Rectal smooth muscle tissue (tissue), 1 donor: ENCODE measurements around the gene NKX1-1.

Source experiments
- H3K27ac ChIP-seq: one replicate; pipeline ENCODE4 v1.7.0; 2013; ENCODE audit warnings: low read depth, low read length, inconsistent platforms
- H3K27me3 ChIP-seq: one replicate; pipeline ENCODE4 v1.7.0; 2013; ENCODE audit warnings: low read length; ENCODE audit not compliant: control insufficient read depth, insufficient read depth
- H3K36me3 ChIP-seq: one replicate; pipeline ENCODE4 v1.7.0; 2013; ENCODE audit warnings: low read length; ENCODE audit not compliant: control insufficient read depth, insufficient read depth
- H3K4me1 ChIP-seq: one replicate; pipeline ENCODE4 v1.7.0; 2013; ENCODE audit warnings: low read length; ENCODE audit not compliant: control insufficient read depth, insufficient read depth
- H3K4me3 ChIP-seq: one replicate; pipeline ENCODE4 v1.7.0; 2013; ENCODE audit warnings: low read length
- H3K9ac ChIP-seq: one replicate; pipeline ENCODE4 v1.7.0; 2013; ENCODE audit warnings: low read length

Gene NKX1-1

GRCh38 chr4:1383728-1384591 is 22.3 kb downstream of the NKX1-1 start:
- Histone ChIP-seq H3K9ac (no peak overlapping the region), H3K4me3 (no peak overlapping the region), H3K27me3 (no peaks in the 10 kb centered on the region), H3K36me3 (peaks cover 15% of the 10 kb centered on the region), H3K4me1 (no peaks in the 10 kb centered on the region), H3K27ac (no peak overlapping the region)

- no peak overlapping the region for H3K4me3 ChIP-seq
- peaks cover 15% of the 10 kb centered on the region for H3K36me3 ChIP-seq
- no peaks in the 10 kb centered on the region for H3K4me1 ChIP-seq
- H3K9ac ChIP-seq, result no peak overlapping the region
- no peak overlapping the region for H3K27ac ChIP-seq
- no peaks in the 10 kb centered on the region for H3K27me3 ChIP-seq
Measured at GRCh38 chr4:1382776-1383727, 23.2 kb downstream of the NKX1-1 start.

- H3K36me3 ChIP-seq, result peaks cover 15% of the 10 kb centered on the region
- H3K4me3 ChIP-seq, result no peak overlapping the region
- no peak overlapping the region for H3K9ac ChIP-seq
- H3K4me1 ChIP-seq, result no peaks in the 10 kb centered on the region
- H3K27ac ChIP-seq, result no peak overlapping the region
- no peaks in the 10 kb centered on the region for H3K27me3 ChIP-seq
Measured at GRCh38 chr4:1381944-1382541, 24.2 kb downstream of the NKX1-1 start.

GRCh38 chr4:1381181-1381621 is 25.0 kb downstream of the NKX1-1 start:
- Histone ChIP-seq H3K27ac (no peak overlapping the region), H3K27me3 (no peaks in the 10 kb centered on the region), H3K36me3 (peaks cover 13% of the 10 kb centered on the region), H3K4me3 (no peak overlapping the region), H3K9ac (no peak overlapping the region), H3K4me1 (no peaks in the 10 kb centered on the region)

- H3K36me3 ChIP-seq, result peaks cover 8% of the 10 kb centered on the region
- no peak overlapping the region for H3K27ac ChIP-seq
- no peak overlapping the region for H3K9ac ChIP-seq
- no peak overlapping the region for H3K4me3 ChIP-seq
- H3K4me1 ChIP-seq, result no peaks in the 10 kb centered on the region
- H3K27me3 ChIP-seq, result no peaks in the 10 kb centered on the region
Measured at GRCh38 chr4:1380368-1381151, 25.7 kb downstream of the NKX1-1 start.

GRCh38 chr4:1379801-1380331 is 26.4 kb downstream of the NKX1-1 start:
- no peak overlapping the region for H3K9ac ChIP-seq
- H3K36me3 ChIP-seq, result peaks cover 8% of the 10 kb centered on the region
- no peaks in the 10 kb centered on the region for H3K4me1 ChIP-seq
- H3K27ac ChIP-seq, result no peak overlapping the region
- no peak overlapping the region for H3K4me3 ChIP-seq
- H3K27me3 ChIP-seq, result no peaks in the 10 kb centered on the region

- H3K27me3 ChIP-seq, result no peaks in the 10 kb centered on the region
- H3K36me3 ChIP-seq, result peaks cover 5% of the 10 kb centered on the region
- no peak overlapping the region for H3K27ac ChIP-seq
- no peaks in the 10 kb centered on the region for H3K4me1 ChIP-seq
- H3K9ac ChIP-seq, result no peak overlapping the region
- no peak overlapping the region for H3K4me3 ChIP-seq
Measured at GRCh38 chr4:1379351-1379781, 26.9 kb downstream of the NKX1-1 start.

- no peak overlapping the region for H3K9ac ChIP-seq
- no peak overlapping the region for H3K27ac ChIP-seq
- H3K4me3 ChIP-seq, result no peak overlapping the region
- no peaks in the 10 kb centered on the region for H3K27me3 ChIP-seq
- H3K36me3 ChIP-seq, result peaks cover 3% of the 10 kb centered on the region
- H3K4me1 ChIP-seq, result no peaks in the 10 kb centered on the region
Measured at GRCh38 chr4:1378559-1379231, 27.5 kb downstream of the NKX1-1 start.

- H3K27me3 ChIP-seq, result no peaks in the 10 kb centered on the region
- no peak overlapping the region for H3K27ac ChIP-seq
- H3K9ac ChIP-seq, result no peak overlapping the region
- H3K4me1 ChIP-seq, result no peaks in the 10 kb centered on the region
- no peak overlapping the region for H3K4me3 ChIP-seq
- peaks cover 3% of the 10 kb centered on the region for H3K36me3 ChIP-seq
Measured at GRCh38 chr4:1377606-1378261, 28.5 kb downstream of the NKX1-1 start.

GRCh38 chr4:1376841-1377605 is 29.2 kb downstream of the NKX1-1 start:
- Histone ChIP-seq H3K4me1 (no peaks in the 10 kb centered on the region), H3K27ac (no peak overlapping the region), H3K9ac (no peak overlapping the region), H3K4me3 (no peak overlapping the region), H3K27me3 (no peaks in the 10 kb centered on the region), H3K36me3 (peaks cover 5% of the 10 kb centered on the region)
